Panc1 (cell line): ENCODE measurements around the gene SEMA4D. TPM values are rescaled to one million over a fixed set of nuclear protein-coding genes. Genes with fewer than 3 reads are reported as not detected.

Source experiments
- ATAC-seq: fragments of 200-7000 bp; cut with Tn5 transposase; 2 replicates; pipeline ENCODE4 v1.9.1; 2020; ENCODE audit warnings: mild to moderate bottlenecking, moderate library complexity
- BruUV-seq: library from RNA; stranded (reverse); fragments of 400-500 nt; replicated peaks from 2 replicates; lab custom pipeline; 2021; lab: Mats Ljungman, UMichigan
- CTCF ChIA-PET: fragments of 300-600 bp; sonication (Branson Sonifier 250); formaldehyde crosslinking; loops from one replicate; lab custom pipeline; 2022; ENCODE audit warnings: antibody characterized with exemption; lab: Charles Lee
- POLR2A ChIA-PET: fragments of 300-600 bp; sonication (Branson Sonifier 250); formaldehyde crosslinking; loops from one replicate; lab custom pipeline; 2022; ENCODE audit warnings: antibody characterized with exemption; lab: Charles Lee
- DNase-seq: peaks from one replicate; pipeline ENCODE4 v3.0.0-alpha.2; 2010; ENCODE audit warnings: low read depth, low spot score
- H3K27ac ChIP-seq: 2 replicates; pipeline ENCODE4 v1.5.1; 2011; ENCODE audit warnings: mild to moderate bottlenecking, low read length, inconsistent platforms
- H3K27me3 ChIP-seq: fragments of 200-500 bp; sonication (Bioruptor generic); 2 replicates; pipeline ENCODE4 v1.6.0; 2014; ENCODE audit warnings: low read length, inconsistent platforms; ENCODE audit not compliant: control insufficient read depth, insufficient read depth
- H3K36me3 ChIP-seq: fragments of 200-500 bp; sonication (Bioruptor generic); 2 replicates; pipeline ENCODE4 v1.5.1; 2014; ENCODE audit warnings: inconsistent platforms, mild to moderate bottlenecking, low read length, moderate library complexity; ENCODE audit not compliant: control insufficient read depth, insufficient read depth
- H3K4me1 ChIP-seq: 2 replicates; pipeline ENCODE4 v1.5.1; 2011; ENCODE audit warnings: inconsistent platforms, mild to moderate bottlenecking, low read length, moderate library complexity; ENCODE audit not compliant: control insufficient read depth, insufficient read depth
- H3K4me3 ChIP-seq, 2 experiments: 2 replicates each; pipeline ENCODE4 v1.5.1; 2011 to 2012; ENCODE audit warnings: low read depth in 2 of 2, low read length in 2 of 2, mild to moderate bottlenecking in 2 of 2, inconsistent platforms in 1 of 2, moderate library complexity in 1 of 2
- H3K9me3 ChIP-seq: fragments of 200-500 bp; sonication (Bioruptor generic); 2 replicates; pipeline ENCODE4 v1.5.1; 2014; ENCODE audit warnings: low read depth, mild to moderate bottlenecking, inconsistent platforms, low read length, moderate library complexity; ENCODE audit not compliant: control insufficient read depth, insufficient read depth
- POLR2AphosphoS5 ChIP-seq: IDR thresholded peaks from 2 replicates; pipeline ENCODE4 v1.6.1; 2012; ENCODE audit warnings: mild to moderate bottlenecking, low read depth, low read length, moderate library complexity
- SIN3A ChIP-seq: IDR thresholded peaks from 2 replicates; pipeline ENCODE4 v1.6.1; 2012; ENCODE audit warnings: low read depth, mild to moderate bottlenecking, low read length, moderate library complexity, borderline replicate concordance; ENCODE audit not compliant: insufficient read depth
- TCF7L2 ChIP-seq: IDR thresholded peaks from 2 replicates; pipeline ENCODE4 v1.6.1; 2011; ENCODE audit warnings: mild to moderate bottlenecking, low read depth, low read length, inconsistent platforms
- in situ Hi-C: cut with HindIII; loops from 2 replicates; pipeline ENCODE4 v1.10.0; 2016; ENCODE audit warnings: low sequenced_read_pairs, low pct_unique_long_range_greater_than_20kb
- intact Hi-C: fragments of 100-400 bp; cut with micrococcal nuclease; formaldehyde crosslinking; loops from one replicate; pipeline ENCODE4 v1.10.0; 2022; ENCODE audit not compliant: unreplicated experiment
- total RNA-seq: library from RNA; stranded (reverse); gene quantifications from one replicate; pipeline ENCODE4 v1.2.1, GENCODE V29; 2021; ENCODE audit not compliant: unreplicated experiment
- TF ChIP-seq, protein P1 (sequence below): fragments of 450-650 bp; IDR thresholded peaks from 2 replicates; pipeline ENCODE4 v1.5.1; 2017; ENCODE audit warnings: mild to moderate bottlenecking
- TF ChIP-seq, protein P2 (sequence below), 2 experiments: IDR thresholded peaks; 2 replicates each; pipeline ENCODE4 v1.6.1; 2011 to 2012; ENCODE audit warnings: low read depth in 2 of 2, control low read depth in 1 of 2, low read length in 1 of 2, mild to moderate bottlenecking in 1 of 2, moderate library complexity in 1 of 2; ENCODE audit not compliant: insufficient read depth in 1 of 2

Gene SEMA4D
- total RNA-seq, 1 experiment from 2014 or later: 6.5 TPM

DNA sequence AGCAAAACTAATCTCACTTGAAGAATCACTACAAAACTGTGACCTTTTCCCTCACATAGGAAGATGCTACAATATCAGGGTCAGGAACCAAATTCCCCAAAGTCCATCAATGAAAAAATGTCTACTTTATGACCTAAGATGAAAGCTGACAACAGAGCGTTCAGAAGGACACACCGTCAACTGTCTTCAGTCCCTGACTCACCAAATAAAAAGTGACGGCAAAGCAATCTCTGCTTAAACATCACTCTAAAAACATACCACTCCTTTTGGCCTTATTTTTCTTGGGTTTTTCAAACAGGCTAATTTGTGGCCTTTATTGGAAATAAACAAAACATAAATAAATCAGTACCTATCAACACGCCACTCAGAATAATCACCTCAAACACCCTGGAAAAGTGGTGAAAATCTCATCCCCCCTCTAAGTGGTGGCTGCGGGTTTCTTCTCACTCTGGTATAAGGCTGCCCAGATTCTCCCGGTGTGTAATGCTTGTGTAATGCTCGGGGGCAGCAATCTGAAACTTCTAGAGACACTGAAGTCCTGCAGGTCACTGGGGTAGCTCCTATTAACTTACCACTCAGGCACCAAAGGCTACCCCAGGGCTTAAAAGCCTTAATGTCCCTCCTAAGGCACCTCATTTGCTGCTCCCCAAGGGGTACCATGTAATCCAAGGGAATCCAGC lies 29.5 kb downstream of the SEMA4D start:
- Histone ChIP-seq H3K27me3 (no peaks in the 10 kb centered on the region), H3K27ac (no peak overlapping the region), H3K4me1 (no peaks in the 10 kb centered on the region), H3K4me3 (no peak overlapping the region), H3K36me3 (no peaks in the 10 kb centered on the region), H3K9me3 (no peaks in the 10 kb centered on the region)
- TF ChIP-seq, protein P1, sequence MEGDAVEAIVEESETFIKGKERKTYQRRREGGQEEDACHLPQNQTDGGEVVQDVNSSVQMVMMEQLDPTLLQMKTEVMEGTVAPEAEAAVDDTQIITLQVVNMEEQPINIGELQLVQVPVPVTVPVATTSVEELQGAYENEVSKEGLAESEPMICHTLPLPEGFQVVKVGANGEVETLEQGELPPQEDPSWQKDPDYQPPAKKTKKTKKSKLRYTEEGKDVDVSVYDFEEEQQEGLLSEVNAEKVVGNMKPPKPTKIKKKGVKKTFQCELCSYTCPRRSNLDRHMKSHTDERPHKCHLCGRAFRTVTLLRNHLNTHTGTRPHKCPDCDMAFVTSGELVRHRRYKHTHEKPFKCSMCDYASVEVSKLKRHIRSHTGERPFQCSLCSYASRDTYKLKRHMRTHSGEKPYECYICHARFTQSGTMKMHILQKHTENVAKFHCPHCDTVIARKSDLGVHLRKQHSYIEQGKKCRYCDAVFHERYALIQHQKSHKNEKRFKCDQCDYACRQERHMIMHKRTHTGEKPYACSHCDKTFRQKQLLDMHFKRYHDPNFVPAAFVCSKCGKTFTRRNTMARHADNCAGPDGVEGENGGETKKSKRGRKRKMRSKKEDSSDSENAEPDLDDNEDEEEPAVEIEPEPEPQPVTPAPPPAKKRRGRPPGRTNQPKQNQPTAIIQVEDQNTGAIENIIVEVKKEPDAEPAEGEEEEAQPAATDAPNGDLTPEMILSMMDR: no peak
- no peak for TF ChIP-seq TCF7L2
- TF ChIP-seq SIN3A: no peak
- DNase-seq (no peak), ATAC-seq (no peak)
- BruUV-seq: no TSS peak
- intact Hi-C loops: no loop called here
- POLR2A ChIA-PET: no interaction called here
- in situ Hi-C loops: no loop called here
- CTCF ChIA-PET: no interaction called here

DNA sequence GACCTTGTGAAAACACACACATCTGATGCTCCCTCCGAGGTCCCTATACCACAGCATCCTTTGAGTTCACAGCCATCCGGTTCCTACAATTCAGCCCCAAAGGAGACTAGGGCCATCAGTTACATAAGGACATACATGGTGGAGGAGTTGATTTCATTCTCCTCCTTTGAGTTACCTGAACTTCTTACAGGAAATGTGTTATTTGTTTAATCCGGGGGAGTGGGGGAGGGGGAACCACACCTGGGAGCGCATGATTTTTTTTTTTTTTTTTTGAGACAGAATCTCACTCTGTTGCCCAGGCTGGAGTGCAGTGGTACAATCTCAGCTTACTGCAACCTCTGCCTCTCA lies 30.7 kb downstream of the SEMA4D start:
- Histone ChIP-seq H3K9me3 (no peaks in the 10 kb centered on the region), H3K36me3 (no peaks in the 10 kb centered on the region), H3K27ac (no peak overlapping the region), H3K4me3 (no peak overlapping the region), H3K4me1 (no peaks in the 10 kb centered on the region), H3K27me3 (no peaks in the 10 kb centered on the region)
- ATAC-seq (no peak), DNase-seq (no peak)
- TF ChIP-seq, protein P1: no peak
- TF ChIP-seq POLR2AphosphoS5 (no peak), SIN3A (no peak), TCF7L2 (no peak)
- TF ChIP-seq, protein P2, sequence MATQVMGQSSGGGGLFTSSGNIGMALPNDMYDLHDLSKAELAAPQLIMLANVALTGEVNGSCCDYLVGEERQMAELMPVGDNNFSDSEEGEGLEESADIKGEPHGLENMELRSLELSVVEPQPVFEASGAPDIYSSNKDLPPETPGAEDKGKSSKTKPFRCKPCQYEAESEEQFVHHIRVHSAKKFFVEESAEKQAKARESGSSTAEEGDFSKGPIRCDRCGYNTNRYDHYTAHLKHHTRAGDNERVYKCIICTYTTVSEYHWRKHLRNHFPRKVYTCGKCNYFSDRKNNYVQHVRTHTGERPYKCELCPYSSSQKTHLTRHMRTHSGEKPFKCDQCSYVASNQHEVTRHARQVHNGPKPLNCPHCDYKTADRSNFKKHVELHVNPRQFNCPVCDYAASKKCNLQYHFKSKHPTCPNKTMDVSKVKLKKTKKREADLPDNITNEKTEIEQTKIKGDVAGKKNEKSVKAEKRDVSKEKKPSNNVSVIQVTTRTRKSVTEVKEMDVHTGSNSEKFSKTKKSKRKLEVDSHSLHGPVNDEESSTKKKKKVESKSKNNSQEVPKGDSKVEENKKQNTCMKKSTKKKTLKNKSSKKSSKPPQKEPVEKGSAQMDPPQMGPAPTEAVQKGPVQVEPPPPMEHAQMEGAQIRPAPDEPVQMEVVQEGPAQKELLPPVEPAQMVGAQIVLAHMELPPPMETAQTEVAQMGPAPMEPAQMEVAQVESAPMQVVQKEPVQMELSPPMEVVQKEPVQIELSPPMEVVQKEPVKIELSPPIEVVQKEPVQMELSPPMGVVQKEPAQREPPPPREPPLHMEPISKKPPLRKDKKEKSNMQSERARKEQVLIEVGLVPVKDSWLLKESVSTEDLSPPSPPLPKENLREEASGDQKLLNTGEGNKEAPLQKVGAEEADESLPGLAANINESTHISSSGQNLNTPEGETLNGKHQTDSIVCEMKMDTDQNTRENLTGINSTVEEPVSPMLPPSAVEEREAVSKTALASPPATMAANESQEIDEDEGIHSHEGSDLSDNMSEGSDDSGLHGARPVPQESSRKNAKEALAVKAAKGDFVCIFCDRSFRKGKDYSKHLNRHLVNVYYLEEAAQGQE (IDR thresholded peaks at IDR 0.05; ENCODE audit: insufficient read depth in 1 of 2, low read depth in 2 of 2, low read length in 1 of 2): no peak
- intact Hi-C loops: no loop called here
- in situ Hi-C loops: no loop called here
- CTCF ChIA-PET: no interaction called here
- POLR2A ChIA-PET: no interaction called here
- BruUV-seq: no TSS peak
